Prostate gland (tissue), 2 donors: ENCODE measurements around the gene TMEM26. TPM values are rescaled to one million over a fixed set of nuclear protein-coding genes. Genes with fewer than 3 reads are reported as not detected.

Experiments used
- DNase-seq: peaks from one replicate; pipeline ENCODE4 v3.0.0-alpha.2; 2019; ENCODE audit warnings: low spot score
- H3K27ac ChIP-seq, 2 donors: fragments of 200-600 bp; sonication (generic); 2 replicates each; pipeline ENCODE4 v1.5.1; 2017 to 2019
- H3K27me3 ChIP-seq: fragments of 200-600 bp; sonication (generic); replicated peaks from 2 replicates; pipeline ENCODE4 v1.5.1; 2019; ENCODE audit not compliant: insufficient read depth
- H3K36me3 ChIP-seq, 2 donors: fragments of 200-600 bp; sonication (generic); 1 replicate in 1 of 2; 2 replicates in 1 of 2; pipeline versions ENCODE4 v1.5.1 to v1.8.1; 2017 to 2019
- H3K4me1 ChIP-seq: fragments of 200-600 bp; sonication (generic); replicated peaks from 2 replicates; pipeline ENCODE4 v1.5.1; 2019
- H3K4me3 ChIP-seq, 2 donors: fragments of 200-600 bp; sonication (generic); 2 replicates each; pipeline ENCODE4 v1.5.1; 2017 to 2019
- H3K9me3 ChIP-seq: fragments of 200-600 bp; sonication (generic); 2 replicates; pipeline ENCODE4 v1.5.1; 2017
- CTCF ChIP-seq, 4 experiments: fragments of 200-600 bp in 2 of 4; fragments of 450-650 bp in 2 of 4; sonication (generic) in 2 of 4; IDR thresholded peaks; 1 replicate in 3 of 4; 2 replicates in 1 of 4; pipeline ENCODE4 v1.5.1; 2016 to 2019; ENCODE audit warnings: antibody characterized with exemption in 4 of 4, mild to moderate bottlenecking in 2 of 4, moderate library complexity in 2 of 4
- POLR2A ChIP-seq: fragments of 450-650 bp; IDR thresholded peaks from one replicate; pipeline ENCODE4 v1.6.1; 2016; ENCODE audit warnings: antibody characterized with exemption, mild to moderate bottlenecking
- POLR2AphosphoS5 ChIP-seq: sonication (generic); formaldehyde crosslinking; IDR thresholded peaks from one replicate; pipeline ENCODE4 v1.6.1; 2017; ENCODE audit warnings: antibody characterized with exemption
- WGBS: methylation state at CpG from one replicate; pipeline ENCODE4 v1.1.5; 2018; 5-methylcytosine and 5-hydroxymethylcytosine counted together
- intact Hi-C: fragments of 100-400 bp; cut with DNase I; formaldehyde crosslinking; loops from one replicate; pipeline ENCODE4 v1.14.2; 2022
- total RNA-seq, 2 donors: library from RNA; depleted of rRNA; stranded (reverse); fragments of >200 nt; gene quantifications; one replicate each; pipeline ENCODE4 v1.1.0, GENCODE V29; 2016

TMEM26 gene
- total RNA-seq, 2 donors from 2014 or later: 3.7 to 11.6 TPM

GRCh38 chr10:61439058-61439609, 14.0 kb downstream of the TMEM26 start:
- no peak for DNase-seq
- no peak overlapping the region for H3K4me3 ChIP-seq
- intact Hi-C loops: no loop called here
- WGBS: 70% methylated on average over 4 of the region's 4 CpGs
- no peaks in the 10 kb centered on the region for H3K36me3 ChIP-seq
- H3K4me1 ChIP-seq: no peaks in the 10 kb centered on the region
- no peak overlapping the region for H3K27ac ChIP-seq
- H3K27me3 ChIP-seq: no peaks in the 10 kb centered on the region
- TF ChIP-seq POLR2AphosphoS5 (no peak), CTCF (IDR thresholded peaks at IDR 0.05) (no peak), POLR2A (no peak)
- H3K9me3 ChIP-seq: no peaks in the 10 kb centered on the region

DNA sequence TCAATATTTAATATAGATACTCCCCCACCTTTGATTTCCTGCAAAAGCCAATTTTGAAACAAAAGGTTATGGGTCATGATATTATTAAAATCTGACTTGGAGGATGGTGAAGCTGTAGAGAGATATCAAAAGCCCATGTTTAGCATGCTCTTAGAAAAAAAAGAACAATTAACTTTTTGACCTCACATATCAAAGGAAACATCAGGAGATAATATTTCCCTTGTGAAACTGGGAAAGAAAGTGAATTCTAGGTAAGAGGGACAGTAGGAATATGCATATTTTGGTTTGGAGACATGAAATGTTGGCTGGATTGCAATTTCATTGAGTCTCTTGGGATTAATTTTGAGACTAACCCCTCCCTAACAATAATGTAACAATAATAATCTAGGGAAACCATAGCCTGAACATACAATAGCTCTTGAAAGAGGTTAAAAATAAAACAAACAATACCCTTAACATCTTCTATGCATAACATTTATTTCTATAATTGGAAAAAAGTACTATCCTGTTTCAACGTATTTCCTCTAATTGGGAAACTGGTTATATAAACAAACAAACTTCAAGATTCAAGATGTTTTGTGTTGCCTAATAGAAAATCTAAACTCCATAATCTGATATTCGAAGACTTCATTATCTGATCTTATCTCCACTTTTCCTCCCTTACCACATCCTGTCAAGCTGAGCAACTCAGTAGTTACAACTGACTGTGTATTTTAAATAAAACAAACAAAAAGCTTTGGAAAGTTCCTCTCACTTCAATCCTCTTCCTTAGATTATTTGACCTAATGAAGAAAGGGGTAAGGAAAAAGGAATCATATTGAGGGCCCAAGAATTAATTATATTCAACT, 14.8 kb downstream of the TMEM26 start:
- WGBS: 30% methylated on average over 2 of the region's 2 CpGs
- Histone ChIP-seq H3K27ac (no peak overlapping the region), H3K4me1 (no peaks in the 10 kb centered on the region), H3K4me3 (no peak overlapping the region), H3K9me3 (no peaks in the 10 kb centered on the region), H3K36me3 (no peaks in the 10 kb centered on the region), H3K27me3 (no peaks in the 10 kb centered on the region)
- intact Hi-C loops: no loop called here
- TF ChIP-seq POLR2AphosphoS5 (no peak), CTCF (IDR thresholded peaks at IDR 0.05) (no peak)
- no peak for DNase-seq

DNA sequence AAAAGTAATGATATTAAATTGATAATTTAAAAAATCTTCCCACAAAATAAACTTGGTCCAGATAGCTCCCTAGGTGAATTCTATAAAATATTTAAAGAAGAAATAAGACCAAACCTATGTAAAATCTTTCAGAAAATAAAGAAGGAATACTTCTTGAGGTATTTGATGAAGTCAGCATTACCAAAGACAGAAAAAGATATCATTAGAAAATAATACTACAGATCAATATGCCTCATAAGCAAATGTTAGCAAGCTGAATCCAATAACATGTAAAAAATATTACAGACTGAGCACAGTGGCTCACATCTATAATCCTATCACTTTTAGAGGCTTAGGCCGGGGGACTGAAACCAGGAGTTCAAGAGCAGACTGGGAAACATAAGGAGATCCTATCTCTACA, 30.0 kb downstream of the TMEM26 start:
- WGBS: 88% methylated on average over 1 of the region's 1 CpG
- no peak for DNase-seq
- TF ChIP-seq CTCF (IDR thresholded peaks at IDR 0.05) (no peak), POLR2A (no peak), POLR2AphosphoS5 (no peak)
- Histone ChIP-seq H3K27me3 (no peaks in the 10 kb centered on the region), H3K27ac (no peak overlapping the region), H3K36me3 (no peaks in the 10 kb centered on the region), H3K4me3 (no peak overlapping the region), H3K4me1 (no peaks in the 10 kb centered on the region), H3K9me3 (no peaks in the 10 kb centered on the region)
- intact Hi-C loops: no loop called here

- intact Hi-C loops: no loop called here
- no peak overlapping the region for H3K27ac ChIP-seq
Measured at GRCh38 chr10:61417661-61418060, 35.5 kb downstream of the TMEM26 start.

More at GRCh38 chr10:61417661-61418060, 35.5 kb downstream of the TMEM26 start:
- no peak overlapping the region for H3K4me3 ChIP-seq
- DNase-seq: no peak
- TF ChIP-seq CTCF (IDR thresholded peaks at IDR 0.05) (no peak), POLR2AphosphoS5 (no peak)
- 68% methylated on average over 2 of the region's 2 CpGs for WGBS
- H3K4me1 ChIP-seq: no peaks in the 10 kb centered on the region
- no peaks in the 10 kb centered on the region for H3K36me3 ChIP-seq
- no peaks in the 10 kb centered on the region for H3K9me3 ChIP-seq
- no peaks in the 10 kb centered on the region for H3K27me3 ChIP-seq
